ENCODE results near the gene MAP2K4. TPM values are rescaled to one million over a fixed set of nuclear protein-coding genes. Genes with fewer than 3 reads are reported as not detected.
A peak's percentile ranks its signal among the peaks of the same experiment; 100 is the strongest.

MAP2K4 gene
- total and polyA plus RNA-seq, 2 of the 4 experiments (the other 2 are of a cell fraction): 14.5 to 32.6 TPM

DNA sequence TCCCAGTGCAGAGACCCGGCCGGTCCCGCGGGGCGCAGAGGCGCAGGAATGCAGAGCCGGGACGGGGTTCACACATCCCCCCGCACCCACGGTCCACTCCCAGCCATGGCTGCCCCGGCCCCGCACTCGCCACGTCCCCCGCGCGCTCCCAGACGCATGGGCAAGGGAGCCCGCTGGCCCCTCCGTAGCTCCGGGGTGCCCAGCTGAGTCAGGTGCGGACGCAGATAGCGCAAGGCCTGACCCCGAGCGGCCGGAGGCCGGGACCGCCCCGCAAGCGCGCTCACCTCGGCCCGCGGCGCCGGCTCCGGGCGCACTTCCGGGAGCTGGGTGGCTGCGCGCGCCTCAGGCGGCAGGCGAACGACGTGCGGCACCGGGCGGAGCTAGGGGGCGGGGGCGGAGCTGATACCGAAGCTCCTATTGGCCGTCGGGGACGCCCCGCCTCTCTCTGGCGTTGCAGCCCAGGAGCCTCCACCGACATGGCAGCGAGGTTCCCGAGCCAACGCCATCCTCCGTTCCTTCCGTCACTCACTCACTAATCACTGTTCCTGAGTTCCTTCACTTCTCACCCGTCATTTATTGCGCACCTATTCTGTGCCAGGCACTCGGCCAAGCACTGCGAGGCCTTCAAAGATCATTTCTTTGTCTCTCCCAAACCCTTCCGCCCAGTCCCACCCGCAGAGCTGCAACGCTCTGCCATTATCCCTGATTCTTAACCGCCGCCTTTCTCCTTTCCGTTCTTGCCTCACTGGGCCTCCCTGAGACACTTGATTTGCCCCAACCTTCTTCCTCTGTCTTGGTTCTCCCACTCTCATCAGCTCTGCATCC is 23.3 kb upstream of the MAP2K4 start, which contains the start of gene ZNF18:
Gene ZNF18, minus strand, starts transcription at position 329 of the 825 bp plus-strand sequence. CDS start 4,646 bp downstream, outside the sequence.
- Histone ChIP-seq H2BK20ac (ENCODE audit: low read depth, low read length) (peak within 1 kb of the TSS; percentile 67; the same call in 1 of the 2 replicates), H3K9me1 (ENCODE audit: insufficient read depth, low read length) (0 out of 2 replicates have a peak, but pooled peaks cover 5% of the 10 kb centered on the region), H3K4me1 (ENCODE audit: control insufficient read depth, insufficient read depth, low read length) (no peaks in the 10 kb centered on the region), H4K8ac (ENCODE audit: low read depth in 2 of 2, low read length in 2 of 2) (peak within 1 kb of the TSS; percentile 97 to 99), H3K79me1 (ENCODE audit: low read depth in 1 of 2, low read length in 2 of 2) (peaks cover 0 to 7% of the 10 kb centered on the region in 2 experiments; a peak in 3 of 4 replicates), H2AK9ac (replicated peaks; ENCODE audit: low read depth, low read length, poor library complexity) (peak within 1 kb of the TSS; percentile 91), H3K9me3 (ENCODE audit: control insufficient read depth, insufficient read depth, low read length) (no peaks in the 10 kb centered on the region), H3K36me3 (ENCODE audit: control insufficient read depth, insufficient read depth, low read length) (peaks cover 2% of the 10 kb centered on the region; the same call in 1 of the 2 replicates), H3K27ac (ENCODE audit: insufficient read depth, low read length) (peak within 1 kb of the TSS; percentile 80), H2AK5ac (ENCODE audit: low read depth, low read length) (peak within 1 kb of the TSS; percentile 46), H2AFZ (replicated peaks; ENCODE audit: low read length, poor library complexity) (peak within 1 kb of the TSS; percentile 97), H2BK5ac (ENCODE audit: low read depth, low read length, poor library complexity, severe bottlenecking) (peak within 1 kb of the TSS; percentile 69), H2BK120ac (ENCODE audit: low read depth, low read length) (peak within 1 kb of the TSS; percentile 60; the same call in 1 of the 2 replicates), H3K23ac (ENCODE audit: low read depth, low read length) (peak within 1 kb of the TSS; percentile 99), H3K56ac (ENCODE audit: extremely low read depth, insufficient read depth, low read length) (peak within 1 kb of the TSS; percentile 90), H3K9ac (ENCODE audit: low read depth, low read length) (peak within 1 kb of the TSS; percentile 76), H3K4me3 (ENCODE audit: insufficient read depth, low read depth, low read length) (peak within 1 kb of the TSS; percentile 57), H3K27me3 (ENCODE audit: control insufficient read depth, insufficient read depth, low read length) (no peaks in the 10 kb centered on the region), H4K5ac (ENCODE audit: low read depth, low read length) (peak within 1 kb of the TSS; percentile 89), H3K18ac (ENCODE audit: low read depth, low read length) (peak within 1 kb of the TSS; percentile 81), H2BK15ac (ENCODE audit: low read depth, low read length) (peak within 1 kb of the TSS; percentile 37; the same call in 1 of the 3 replicates), H4K91ac (ENCODE audit: insufficient read depth, low read depth, low read length) (peak within 1 kb of the TSS; percentile 89), H3K4me2 (ENCODE audit: low read depth, low read length) (peak within 1 kb of the TSS; percentile 83), H4K20me1 (ENCODE audit: insufficient read depth, low read length) (no peaks in the 10 kb centered on the region), H3K4ac (ENCODE audit: low read depth, low read length) (peak within 1 kb of the TSS; percentile 98), H3K14ac (replicated peaks; ENCODE audit: low read depth, low read length) (peak within 1 kb of the TSS; percentile 98)
- POLR2A ChIA-PET (ENCODE audit: unreplicated experiment): interaction anchor here (0.5 to 1.5 kb wide), 6 partner anchors 10 to 1301 kb away, joined by 3 to 12 read pairs (median 3); no protein-coding TSS in a partner anchor
- dilution Hi-C loops (cut with HindIII; ENCODE audit: low sequenced_read_pairs, unreplicated experiment) (no loop called here), in situ Hi-C loops (cut with MboI; ENCODE audit: low sequenced_read_pairs) (loop anchor here (10.0 to 25.0 kb wide), 3 partner anchors 1007 to 1335 kb away; partner anchors contain the start of genes MYH3 and TMEM220), intact Hi-C loops (cut with micrococcal nuclease) (loop anchor here (5.0 to 10.0 kb wide), 2 partner anchors 1005 to 1273 kb away; no protein-coding TSS in a partner anchor)
- CTCF ChIA-PET: interaction anchor here (0.6 to 1.5 kb wide), 3 partner anchors 10 to 1155 kb away, joined by 3 to 6 read pairs (median 5); no protein-coding TSS in a partner anchor
- ATAC-seq (ENCODE audit: low read depth): peak; percentile 99
- BruUV-seq (replicated peaks): no TSS peak
- 3% methylated on average over 33 of the region's 74 CpGs; no CpG with 5 or more reads in 1 of the 2 experiments for WGBS, 2 experiments (ENCODE audit: extremely low coverage in 2 of 2, insufficient read length in 1 of 2)
- peak; percentile 90 for DNase-seq
- TF ChIP-seq MAZ (IDR thresholded peaks at IDR 0.05; ENCODE audit: borderline replicate concordance, low read depth, low read length) (peak; percentile 57; the same call in 1 of the 2 replicates), MAFK (IDR thresholded peaks at IDR 0.05; ENCODE audit: low read depth, low read length) (no peak), POLR2A (IDR thresholded peaks at IDR 0.05; ENCODE audit: low read depth, low read length) (peak; percentile 94), BHLHE40 (IDR thresholded peaks at IDR 0.05; ENCODE audit: low read depth, low read length) (0 out of 2 replicates have a peak, but pooled peaks have one; percentile 14), FOS (IDR thresholded peaks at IDR 0.05; ENCODE audit: low read depth, low read length) (no peak), RAD21 (IDR thresholded peaks at IDR 0.05; ENCODE audit: low read length) (no peak), SMC3 (IDR thresholded peaks at IDR 0.05; ENCODE audit: low read depth, low read length) (no peak), RFX5 (IDR thresholded peaks at IDR 0.05; ENCODE audit: low read depth, low read length) (no peak), MXI1 (IDR thresholded peaks at IDR 0.05; ENCODE audit: borderline replicate concordance, low read depth, low read length) (peak; percentile 57; the same call in 1 of the 2 replicates), RCOR1 (IDR thresholded peaks at IDR 0.05; ENCODE audit: insufficient replicate concordance, low read length) (no peak), CEBPB (IDR thresholded peaks at IDR 0.05; ENCODE audit: low read depth, low read length) (no peak), CHD1 (IDR thresholded peaks at IDR 0.05; ENCODE audit: low read depth, low read length) (no peak)
- TF ChIP-seq, protein P1, sequence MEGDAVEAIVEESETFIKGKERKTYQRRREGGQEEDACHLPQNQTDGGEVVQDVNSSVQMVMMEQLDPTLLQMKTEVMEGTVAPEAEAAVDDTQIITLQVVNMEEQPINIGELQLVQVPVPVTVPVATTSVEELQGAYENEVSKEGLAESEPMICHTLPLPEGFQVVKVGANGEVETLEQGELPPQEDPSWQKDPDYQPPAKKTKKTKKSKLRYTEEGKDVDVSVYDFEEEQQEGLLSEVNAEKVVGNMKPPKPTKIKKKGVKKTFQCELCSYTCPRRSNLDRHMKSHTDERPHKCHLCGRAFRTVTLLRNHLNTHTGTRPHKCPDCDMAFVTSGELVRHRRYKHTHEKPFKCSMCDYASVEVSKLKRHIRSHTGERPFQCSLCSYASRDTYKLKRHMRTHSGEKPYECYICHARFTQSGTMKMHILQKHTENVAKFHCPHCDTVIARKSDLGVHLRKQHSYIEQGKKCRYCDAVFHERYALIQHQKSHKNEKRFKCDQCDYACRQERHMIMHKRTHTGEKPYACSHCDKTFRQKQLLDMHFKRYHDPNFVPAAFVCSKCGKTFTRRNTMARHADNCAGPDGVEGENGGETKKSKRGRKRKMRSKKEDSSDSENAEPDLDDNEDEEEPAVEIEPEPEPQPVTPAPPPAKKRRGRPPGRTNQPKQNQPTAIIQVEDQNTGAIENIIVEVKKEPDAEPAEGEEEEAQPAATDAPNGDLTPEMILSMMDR (conservative IDR thresholded peaks at IDR 0.05; ENCODE audit: low read depth, low read length): 0 out of 2 replicates have a peak, but pooled peaks have one; percentile 3
- TF ChIP-seq, protein P2, sequence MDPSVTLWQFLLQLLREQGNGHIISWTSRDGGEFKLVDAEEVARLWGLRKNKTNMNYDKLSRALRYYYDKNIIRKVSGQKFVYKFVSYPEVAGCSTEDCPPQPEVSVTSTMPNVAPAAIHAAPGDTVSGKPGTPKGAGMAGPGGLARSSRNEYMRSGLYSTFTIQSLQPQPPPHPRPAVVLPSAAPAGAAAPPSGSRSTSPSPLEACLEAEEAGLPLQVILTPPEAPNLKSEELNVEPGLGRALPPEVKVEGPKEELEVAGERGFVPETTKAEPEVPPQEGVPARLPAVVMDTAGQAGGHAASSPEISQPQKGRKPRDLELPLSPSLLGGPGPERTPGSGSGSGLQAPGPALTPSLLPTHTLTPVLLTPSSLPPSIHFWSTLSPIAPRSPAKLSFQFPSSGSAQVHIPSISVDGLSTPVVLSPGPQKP (IDR thresholded peaks at IDR 0.05; ENCODE audit: borderline replicate concordance, low read depth, low read length): no peak

All from IMR-90 (cell line).